Osteocyte (in vitro differentiated cells): ENCODE measurements around the gene ARID4B. TPM values are rescaled to one million over a fixed set of nuclear protein-coding genes. Genes with fewer than 3 reads are reported as not detected.

Experiments used
- DNase-seq: peaks from one replicate; pipeline ENCODE4 v3.0.0; 2021; ENCODE audit warnings: mixed read lengths; ENCODE audit not compliant: unreplicated experiment; ENCODE audit errors: extremely low spot score
- H3K27ac Mint-ChIP-seq: one replicate; pipeline ENCODE4 v1.8.0; 2021; ENCODE audit warnings: mild to moderate bottlenecking, mixed read lengths; ENCODE audit not compliant: unreplicated experiment
- H3K27me3 Mint-ChIP-seq: one replicate; pipeline ENCODE4 v1.8.0; 2021; ENCODE audit warnings: mixed read lengths; ENCODE audit not compliant: unreplicated experiment
- H3K36me3 Mint-ChIP-seq: one replicate; pipeline ENCODE4 v1.8.0; 2021; ENCODE audit warnings: mixed read lengths; ENCODE audit not compliant: unreplicated experiment
- H3K4me1 Mint-ChIP-seq: one replicate; pipeline ENCODE4 v1.8.0; 2021; ENCODE audit warnings: mixed read lengths; ENCODE audit not compliant: unreplicated experiment
- H3K4me3 Mint-ChIP-seq: one replicate; pipeline ENCODE4 v1.8.0; 2021; ENCODE audit warnings: mild to moderate bottlenecking, moderate library complexity, mixed read lengths; ENCODE audit not compliant: unreplicated experiment
- H3K9me3 Mint-ChIP-seq: one replicate; pipeline ENCODE4 v1.8.0; 2021; ENCODE audit warnings: mixed read lengths; ENCODE audit not compliant: unreplicated experiment
- CTCF ChIP-seq: fragments of 200-600 bp; sonication (generic); IDR thresholded peaks from 2 replicates; pipeline ENCODE4 v1.5.0; 2021; ENCODE audit warnings: antibody characterized with exemption, mild to moderate bottlenecking, moderate library complexity
- total RNA-seq: library from RNA; stranded (reverse); gene quantifications from 2 replicates; pipeline ENCODE4 v1.2.1, GENCODE V29; 2021

Gene ARID4B
- total RNA-seq, 1 donor from 2014 or later: 41.3 TPM

DNA sequence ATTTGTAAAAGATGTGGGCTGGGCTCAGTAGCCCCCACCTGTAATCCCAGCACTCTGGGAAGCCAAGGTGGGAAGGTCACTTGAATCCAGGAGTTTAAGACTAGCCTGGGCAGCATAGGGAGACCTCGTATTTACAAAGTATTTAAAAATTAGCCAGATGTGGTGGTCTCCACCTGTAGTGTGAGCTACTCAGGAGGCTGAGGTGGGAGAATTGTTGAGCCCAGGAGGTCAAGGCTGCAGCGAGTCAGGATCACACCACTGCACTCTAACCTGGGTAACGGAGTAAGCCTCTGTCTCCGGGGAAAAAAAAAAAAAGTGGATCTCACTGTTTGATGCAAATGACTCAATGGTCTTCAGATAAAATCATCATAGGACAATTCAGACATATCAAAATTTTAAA, 89.4 kb downstream of the ARID4B start:
- TF ChIP-seq CTCF: no peak
- H3K4me3 Mint-ChIP-seq: no peak overlapping the region
- peaks cover 11% of the 10 kb centered on the region for H3K4me1 Mint-ChIP-seq
- H3K36me3 Mint-ChIP-seq: peaks cover 35% of the 10 kb centered on the region
- no peak overlapping the region for H3K27ac Mint-ChIP-seq
- no peaks in the 10 kb centered on the region for H3K27me3 Mint-ChIP-seq
- no peaks in the 10 kb centered on the region for H3K9me3 Mint-ChIP-seq
- DNase-seq: no peak

DNA sequence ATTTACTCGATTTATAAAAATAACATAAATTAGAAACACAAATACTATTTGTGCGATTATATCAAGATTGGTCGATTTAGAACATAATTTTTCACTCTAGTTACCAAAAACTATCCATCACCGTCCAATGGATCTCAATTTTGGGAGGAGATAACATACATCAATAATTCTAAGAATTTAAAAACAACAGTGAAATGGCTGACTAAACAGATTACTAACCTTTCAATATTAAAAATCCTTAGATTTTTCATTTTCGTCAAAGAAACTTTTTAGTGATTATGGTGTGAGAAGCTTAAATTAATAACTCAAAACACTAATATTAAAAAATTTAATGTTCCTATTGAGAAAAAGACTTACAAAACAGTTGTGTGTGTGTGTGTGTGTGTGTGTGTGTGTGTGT, 91.9 kb downstream of the ARID4B start:
- H3K4me1 Mint-ChIP-seq: peaks cover 11% of the 10 kb centered on the region
- H3K27me3 Mint-ChIP-seq: no peaks in the 10 kb centered on the region
- TF ChIP-seq CTCF: no peak

GRCh38 chr1:235229868-235230267, 98.1 kb downstream of the ARID4B start:
- no peak for DNase-seq
- Mint-ChIP-seq H3K4me1 (no peaks in the 10 kb centered on the region), H3K27ac (no peak overlapping the region), H3K36me3 (peaks cover 28% of the 10 kb centered on the region), H3K27me3 (no peaks in the 10 kb centered on the region), H3K4me3 (no peak overlapping the region), H3K9me3 (no peaks in the 10 kb centered on the region)
- no peak for TF ChIP-seq CTCF

More for the DNA sequence above, 91.9 kb downstream of the ARID4B start:
- DNase-seq: no peak
- peaks cover 41% of the 10 kb centered on the region for H3K36me3 Mint-ChIP-seq
- no peak overlapping the region for H3K27ac Mint-ChIP-seq
- no peak overlapping the region for H3K4me3 Mint-ChIP-seq
- H3K9me3 Mint-ChIP-seq: no peaks in the 10 kb centered on the region

GRCh38 chr1:235227414-235227813, 100.6 kb downstream of the ARID4B start:
- H3K4me3 Mint-ChIP-seq: no peak overlapping the region

DNA sequence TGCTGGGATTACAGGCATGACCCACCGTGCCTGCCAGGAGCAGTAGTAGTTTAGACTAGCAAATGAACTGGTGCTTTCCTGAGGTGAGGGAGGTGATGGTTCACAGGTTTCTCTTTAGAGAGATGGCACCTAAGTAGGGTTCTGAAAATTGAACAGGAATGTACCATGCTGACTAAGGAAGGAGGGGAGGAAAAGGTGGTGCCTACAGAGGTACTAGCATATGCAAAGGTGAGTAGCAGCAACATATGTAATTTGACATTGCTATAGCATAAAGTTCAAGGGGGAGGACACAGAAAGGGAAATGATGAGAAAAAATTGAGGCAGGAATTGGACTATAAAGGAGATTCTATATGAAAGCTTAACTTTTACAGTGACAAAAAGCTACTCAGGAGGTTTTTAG, 101.0 kb downstream of the ARID4B start:
- no peaks in the 10 kb centered on the region for H3K27me3 Mint-ChIP-seq
- H3K4me3 Mint-ChIP-seq: no peak overlapping the region
- DNase-seq: no peak
- H3K27ac Mint-ChIP-seq: no peak overlapping the region
- H3K4me1 Mint-ChIP-seq: no peaks in the 10 kb centered on the region
- no peak for TF ChIP-seq CTCF
- peaks cover 28% of the 10 kb centered on the region for H3K36me3 Mint-ChIP-seq
- H3K9me3 Mint-ChIP-seq: no peaks in the 10 kb centered on the region

More at GRCh38 chr1:235227414-235227813, 100.6 kb downstream of the ARID4B start:
- H3K27me3 Mint-ChIP-seq: no peaks in the 10 kb centered on the region
- no peak for DNase-seq
- no peaks in the 10 kb centered on the region for H3K9me3 Mint-ChIP-seq
- no peak overlapping the region for H3K27ac Mint-ChIP-seq
- TF ChIP-seq CTCF: no peak
- H3K36me3 Mint-ChIP-seq: peaks cover 28% of the 10 kb centered on the region
- H3K4me1 Mint-ChIP-seq: no peaks in the 10 kb centered on the region
